Right cardiac atrium (tissue), 5 donors: ENCODE results near the gene CCSER1. TPM values are rescaled to one million over a fixed set of nuclear protein-coding genes. Genes with fewer than 3 reads are reported as not detected.

Experiments used
- ATAC-seq, 2 donors: fragments of 200-7000 bp; cut with Tn5 transposase; one replicate each; pipeline versions ENCODE4 v1.8.0 to v1.9.1; 2020; ENCODE audit warnings: moderate library complexity in 2 of 2, mild to moderate bottlenecking in 1 of 2
- DNase-seq, 3 donors: peaks; one replicate each; pipeline ENCODE4 v3.0.0-alpha.2; 2020
- H3K27ac ChIP-seq: one replicate; pipeline ENCODE4 v1.5.1; 2013; ENCODE audit warnings: mild to moderate bottlenecking, low read length, control low read depth, moderate library complexity
- H3K27me3 ChIP-seq: one replicate; pipeline ENCODE4 v1.6.1; 2013; ENCODE audit not compliant: control insufficient read depth, insufficient read depth
- H3K4me1 ChIP-seq: one replicate; pipeline ENCODE4 v1.6.1; 2013; ENCODE audit warnings: low read length; ENCODE audit not compliant: control insufficient read depth, insufficient read depth
- H3K4me3 ChIP-seq: one replicate; pipeline ENCODE4 v1.5.1; 2013; ENCODE audit warnings: low read length, control low read depth
- H3K9me3 ChIP-seq: one replicate; pipeline ENCODE4 v1.6.1; 2013; ENCODE audit warnings: low read length; ENCODE audit not compliant: control insufficient read depth
- WGBS: extraction: QIAGEN DNeasy Blood & Tissue Kit; methylation state at CpG from one replicate; pipeline ENCODE4 v1.1.7; 2013; 5-methylcytosine and 5-hydroxymethylcytosine counted together
- intact Hi-C, 4 donors: fragments of 100-400 bp; cut with DNase I; formaldehyde crosslinking; loops; one replicate each; pipeline versions ENCODE4 v1.11.0 to v1.14.0; 2022 to 2023
- polyA plus RNA-seq: library from polyadenylated mRNA; stranded (reverse); fragments of 200-250 nt; gene quantifications from one replicate; pipeline ENCODE4 v1.2.3, GENCODE V29; 2013
- total RNA-seq, 4 donors: library from RNA; stranded (reverse); fragmentation: NEBNext Ultra II Directional; extraction: Animal tissue kit (Norgen Biotek cat#: 25700); gene quantifications; one replicate each; pipeline ENCODE4 v1.2.1, GENCODE V29; 2021
- donor health status: healthy with polysubstance abuse.
- donor health status: DM: no; HTN: yes; CAD: no.
- donor health status: DM: no; HTN: no; CAD: no.
- donor health status: DM: no; HTN: yes; CAD: no; lungs with severe emphysema.
- donor health status: DM: yes; HTN: yes; CAD: no.

CCSER1 gene
- total and polyA plus RNA-seq, 5 donors: 2.7 to 12.9 (median 10.4) TPM

GRCh38 chr4:90951037-90951436, 823.8 kb downstream of the CCSER1 start:
- no peaks in the 10 kb centered on the region for H3K27me3 ChIP-seq
- H3K27ac ChIP-seq: no peak overlapping the region
- no peak overlapping the region for H3K4me3 ChIP-seq
- no peaks in the 10 kb centered on the region for H3K9me3 ChIP-seq
- no peaks in the 10 kb centered on the region for H3K4me1 ChIP-seq
- DNase-seq (no peak), ATAC-seq (no peak)
- intact Hi-C loops: no loop called here
- WGBS: 43% methylated on average over 2 of the region's 2 CpGs

DNA sequence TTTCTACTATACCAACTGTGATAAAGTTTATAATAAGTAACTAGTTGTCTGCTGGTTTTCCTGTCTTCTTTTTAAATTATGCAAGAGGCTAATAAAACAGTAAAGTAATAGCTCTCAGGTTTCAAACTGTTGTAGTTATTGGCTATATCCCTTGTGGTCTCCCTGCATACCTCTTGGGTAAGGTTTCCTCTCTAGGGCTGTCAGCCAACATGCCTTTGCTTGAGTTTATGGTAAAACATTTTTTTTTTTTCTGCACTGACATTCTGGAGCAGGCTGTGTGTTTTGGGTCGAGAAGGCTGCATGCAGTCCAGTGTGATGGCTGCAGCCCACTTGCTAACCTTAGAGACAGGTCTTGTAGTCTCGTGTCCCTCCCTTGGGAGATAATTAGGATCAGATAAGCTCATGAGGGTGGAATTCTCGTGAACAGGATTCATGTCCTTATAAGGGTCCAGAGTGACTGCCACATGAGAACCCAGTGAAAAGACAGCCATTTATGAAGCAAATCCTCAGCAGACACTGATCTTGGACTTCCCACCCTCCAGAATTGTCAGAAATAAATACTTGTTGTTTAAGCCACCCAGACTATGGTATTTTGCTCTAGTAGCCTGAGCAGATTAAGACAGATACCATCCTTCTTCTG, 831.2 kb downstream of the CCSER1 start:
- no peaks in the 10 kb centered on the region for H3K27me3 ChIP-seq
- DNase-seq (no peak), ATAC-seq (no peak)
- H3K27ac ChIP-seq: no peak overlapping the region
- 45% methylated on average over 3 of the region's 3 CpGs for WGBS
- no peaks in the 10 kb centered on the region for H3K4me1 ChIP-seq
- intact Hi-C loops: no loop called here
- no peaks in the 10 kb centered on the region for H3K9me3 ChIP-seq
- H3K4me3 ChIP-seq: no peak overlapping the region

DNA sequence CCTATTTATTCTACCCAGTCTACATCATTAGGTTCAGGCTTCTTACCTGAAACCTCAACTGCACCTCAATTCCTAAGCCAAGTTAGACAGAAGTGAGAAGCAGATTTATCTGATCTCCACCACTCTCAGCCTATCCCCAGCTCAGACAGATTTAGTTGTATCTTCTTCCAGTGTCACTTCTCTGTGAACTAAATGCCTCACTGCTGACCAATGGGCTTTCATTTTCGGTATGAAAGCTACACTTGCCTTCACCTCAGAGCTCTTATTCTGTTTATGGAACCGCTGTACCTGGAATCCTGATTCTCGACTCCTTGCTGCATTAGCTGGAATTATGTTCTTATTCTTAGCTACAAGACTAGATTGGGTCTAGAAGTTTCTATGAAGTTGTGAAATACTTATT, 833.2 kb downstream of the CCSER1 start:
- H3K4me3 ChIP-seq: no peak overlapping the region
- H3K27me3 ChIP-seq: no peaks in the 10 kb centered on the region
- no peak overlapping the region for H3K27ac ChIP-seq
- intact Hi-C loops: no loop called here
- WGBS: 84% methylated on average over 3 of the region's 3 CpGs
- H3K4me1 ChIP-seq: no peaks in the 10 kb centered on the region
- no peaks in the 10 kb centered on the region for H3K9me3 ChIP-seq
- ATAC-seq: no peak
- DNase-seq: no peak

- ATAC-seq (no peak), DNase-seq (no peak)
- Histone ChIP-seq H3K27ac (no peak overlapping the region), H3K9me3 (no peaks in the 10 kb centered on the region), H3K4me1 (no peaks in the 10 kb centered on the region), H3K27me3 (no peaks in the 10 kb centered on the region), H3K4me3 (no peak overlapping the region)
- intact Hi-C loops: no loop called here
- 95% methylated on average over 1 of the region's 1 CpG for WGBS
Observed at GRCh38 chr4:90960840-90961239, 833.6 kb downstream of the CCSER1 start.

- intact Hi-C loops: no loop called here
- ATAC-seq (no peak), DNase-seq (no peak)
- no peak overlapping the region for H3K4me3 ChIP-seq
- no peaks in the 10 kb centered on the region for H3K27me3 ChIP-seq
- no peak overlapping the region for H3K27ac ChIP-seq
- no peaks in the 10 kb centered on the region for H3K9me3 ChIP-seq
- H3K4me1 ChIP-seq: no peaks in the 10 kb centered on the region
- 73% methylated on average over 2 of the region's 2 CpGs for WGBS
Observed at GRCh38 chr4:90970021-90970420, 842.8 kb downstream of the CCSER1 start.

- WGBS: 73% methylated on average over 3 of the region's 3 CpGs
- ATAC-seq (no peak), DNase-seq (no peak)
- Histone ChIP-seq H3K27ac (no peak overlapping the region), H3K27me3 (no peaks in the 10 kb centered on the region), H3K9me3 (no peaks in the 10 kb centered on the region), H3K4me1 (no peaks in the 10 kb centered on the region), H3K4me3 (no peak overlapping the region)
- intact Hi-C loops: no loop called here
Observed at GRCh38 chr4:90977726-90978125, 850.5 kb downstream of the CCSER1 start.

- no peaks in the 10 kb centered on the region for H3K27me3 ChIP-seq
- H3K9me3 ChIP-seq: no peaks in the 10 kb centered on the region
- no peak for DNase-seq
- intact Hi-C loops: no loop called here
- H3K4me1 ChIP-seq: no peaks in the 10 kb centered on the region
- no peak overlapping the region for H3K4me3 ChIP-seq
- ATAC-seq: no peak
- no peak overlapping the region for H3K27ac ChIP-seq
- 92% methylated on average over 6 of the region's 6 CpGs for WGBS
Observed at GRCh38 chr4:90979556-90979955, 852.4 kb downstream of the CCSER1 start.

- no peak for DNase-seq
- WGBS: 78% methylated on average over 2 of the region's 2 CpGs
- H3K27me3 ChIP-seq: no peaks in the 10 kb centered on the region
- no peak overlapping the region for H3K27ac ChIP-seq
- no peak for ATAC-seq
- no peak overlapping the region for H3K4me3 ChIP-seq
- intact Hi-C loops: no loop called here
- H3K9me3 ChIP-seq: no peaks in the 10 kb centered on the region
- no peaks in the 10 kb centered on the region for H3K4me1 ChIP-seq
Observed at GRCh38 chr4:90982813-90983212, 855.6 kb downstream of the CCSER1 start.

- DNase-seq (no peak), ATAC-seq (no peak)
- intact Hi-C loops: no loop called here
- Histone ChIP-seq H3K4me3 (no peak overlapping the region), H3K27ac (no peak overlapping the region), H3K27me3 (no peaks in the 10 kb centered on the region), H3K9me3 (no peaks in the 10 kb centered on the region), H3K4me1 (no peaks in the 10 kb centered on the region)
- WGBS: 42% methylated on average over 2 of the region's 2 CpGs
Observed at GRCh38 chr4:90990284-90990683, 863.1 kb downstream of the CCSER1 start.

- Histone ChIP-seq H3K9me3 (no peaks in the 10 kb centered on the region), H3K27ac (no peak overlapping the region), H3K4me3 (no peak overlapping the region), H3K4me1 (no peaks in the 10 kb centered on the region), H3K27me3 (no peaks in the 10 kb centered on the region)
- DNase-seq (no peak), ATAC-seq (no peak)
- 84% methylated on average over 2 of the region's 2 CpGs for WGBS
- intact Hi-C loops: no loop called here
Observed at GRCh38 chr4:90992213-90992612, 865.0 kb downstream of the CCSER1 start.

- Histone ChIP-seq H3K27ac (no peak overlapping the region), H3K4me1 (no peaks in the 10 kb centered on the region), H3K4me3 (no peak overlapping the region), H3K9me3 (no peaks in the 10 kb centered on the region), H3K27me3 (no peaks in the 10 kb centered on the region)
- DNase-seq (no peak), ATAC-seq (no peak)
- intact Hi-C loops: no loop called here
- 80% methylated on average over 1 of the region's 1 CpG for WGBS
Observed at GRCh38 chr4:90994851-90995574, 867.8 kb downstream of the CCSER1 start.
